K562 (cell line): ENCODE measurements around the gene BTF3L4. TPM values are rescaled to one million over a fixed set of nuclear protein-coding genes. Genes with fewer than 3 reads are reported as not detected.

ENCODE experiments used
- CHAMP1 ChIP-seq: fragments of 450-650 bp; IDR thresholded peaks from 2 replicates; pipeline ENCODE4 v1.6.1; 2016; ENCODE audit warnings: mild to moderate bottlenecking
- E2F4 ChIP-seq: sonication (generic); formaldehyde crosslinking; IDR thresholded peaks from 2 replicates; pipeline ENCODE4 v1.8.0; 2022; ENCODE audit warnings: mild to moderate bottlenecking, low read depth, missing genetic modification reagents
- GTF2E2 ChIP-seq: fragments of 200-800 bp; sonication (Bioruptor generic); IDR thresholded peaks from 2 replicates; pipeline ENCODE4 v1.6.1; 2016; ENCODE audit warnings: missing genetic modification characterization, missing compliant biosample characterization
- JUN ChIP-seq, 2 experiments: sonication (generic) in 1 of 2; formaldehyde crosslinking in 1 of 2; IDR thresholded peaks; 2 replicates each; pipeline versions ENCODE4 v1.6.1 to v1.8.0; 2012 to 2022; ENCODE audit warnings: borderline replicate concordance in 2 of 2, mild to moderate bottlenecking in 2 of 2, improper control_type of control experiment in 1 of 2, low read depth in 1 of 2, low read length in 1 of 2, missing genetic modification reagents in 1 of 2
- NR0B1 ChIP-seq: fragments of 450-650 bp; IDR thresholded peaks from one replicate; pipeline ENCODE4 v1.6.1; 2018; ENCODE audit warnings: mild to moderate bottlenecking, moderate library complexity; ENCODE audit not compliant: partially characterized antibody
- POLR2A ChIP-seq: fragments of 450-650 bp; conservative IDR thresholded peaks from 2 replicates; pipeline ENCODE4 v1.6.1; 2016
- REST ChIP-seq, 2 experiments: fragments of 450-650 bp; formaldehyde crosslinking in 1 of 2; IDR thresholded peaks; 2 replicates each; pipeline versions ENCODE4 v1.4.0 to v1.6.1; 2014 to 2020; ENCODE audit warnings: mild to moderate bottlenecking in 2 of 2, borderline replicate concordance in 1 of 2, low read depth in 1 of 2
- RNF2 ChIP-seq: sonication (generic); IDR thresholded peaks from 2 replicates; pipeline ENCODE4 v1.6.1; 2016
- RUNX1 ChIP-seq: sonication (generic); IDR thresholded peaks from 2 replicates; pipeline ENCODE4 v1.6.1; 2016; ENCODE audit warnings: antibody characterized with exemption, low read depth
- ZNF436 ChIP-seq: fragments of 250-450, 450-650 bp; sonication (Bioruptor Pico); formaldehyde crosslinking; IDR thresholded peaks from 2 replicates; pipeline ENCODE4 v1.7.0; 2020; ENCODE audit warnings: mild to moderate bottlenecking
- ZNF512 ChIP-seq: IDR thresholded peaks from 2 replicates; pipeline ENCODE4 v1.6.1; 2016; ENCODE audit warnings: missing genetic modification characterization, missing compliant biosample characterization
- polyA plus RNA-seq, 8 experiments: library from polyadenylated mRNA; depleted of rRNA in 4 of 8; stranded (reverse) in 5 of 8; unstranded in 3 of 8; fragments of >200 nt; fragmentation: Nextera tagmentation in 2 of 8; fragmentation: Illumina TruSeq in 1 of 8; extraction: Ambion mirVana in 2 of 8; extraction: Trizol in 1 of 8; gene quantifications; 2 replicates each; pipeline versions ENCODE4 v1.2.1 to v1.2.3, GENCODE V29; 2011 to 2014; ENCODE audit warnings: inconsistent platforms in 1 of 8, missing spikeins in 1 of 8
- total RNA-seq, 7 experiments: library from RNA; depleted of rRNA in 6 of 7; stranded (reverse); fragments of >200 nt in 6 of 7; fragmentation: Illumina TruSeq in 2 of 7; extraction: Trizol in 2 of 7; gene quantifications; 2 replicates each; pipeline versions ENCODE4 v1.2.1 to v1.2.3, GENCODE V29; 2011 to 2021; ENCODE audit warnings: low replicate concordance in 1 of 7

The BTF3L4 gene
- total and polyA plus RNA-seq, 9 of the 15 experiments (the other 6 are each of a cell fraction or from before 2014, with no cell fraction given) = 40.1 to 106 (median 88.8) TPM

- TF ChIP-seq CHAMP1 (no peak), ZNF512 (tag) (no peak), REST (IDR thresholded peaks at IDR 0.05; ENCODE audit: borderline replicate concordance) (no peak), REST (CRISPR knock-in tag; IDR thresholded peaks at IDR 0.05; ENCODE audit: low read depth) (no peak), RUNX1 (no peak), GTF2E2 (tag) (peak; percentile 91), E2F4 (CRISPR knock-in tag) (no peak), POLR2A (peak; percentile 92), RNF2 (peak; percentile 47), JUN (IDR thresholded peaks at IDR 0.05; ENCODE audit: borderline replicate concordance, low read depth, low read length) (0 out of 2 replicates have a peak, but pooled peaks have one; percentile 52), JUN (CRISPR knock-in tag; IDR thresholded peaks at IDR 0.05; ENCODE audit: borderline replicate concordance) (peak; percentile 47; the same call in 1 of the 2 replicates), NR0B1 (no peak), ZNF436 (CRISPR knock-in tag) (0 out of 2 replicates have a peak, but pooled peaks have one; percentile 24)
Measured at GRCh38 chr1:52055066-52055865, 829 bp upstream of the BTF3L4 start, which contains the start of gene TXNDC12 (continued).
